OCI-LY1 (cell line): Measurements from ENCODE around the gene ANKS1A.
"Not testable (repeated sequence)": the region's sequence is repeated elsewhere in the genome, so short reads cannot be mapped to it uniquely, and the experiment has no call there.

ENCODE experiments used
- EZH2 ChIP-seq: fragments of 200-600 bp; sonication (generic), shearing (Covaris generic); IDR thresholded peaks from 2 replicates; pipeline ENCODE4 v1.8.0; 2017; ENCODE audit warnings: borderline replicate concordance, mixed run types, mild to moderate bottlenecking, antibody characterized with exemption, low read length, moderate library complexity, mixed read lengths
- TF ChIP-seq, protein P1 (sequence below): fragments of 200-600 bp; sonication (generic), shearing (Covaris generic); IDR thresholded peaks from 2 replicates; pipeline ENCODE4 v1.5.1; 2017; ENCODE audit warnings: mild to moderate bottlenecking, antibody characterized with exemption, low read length, moderate library complexity, mixed read lengths

DNA sequence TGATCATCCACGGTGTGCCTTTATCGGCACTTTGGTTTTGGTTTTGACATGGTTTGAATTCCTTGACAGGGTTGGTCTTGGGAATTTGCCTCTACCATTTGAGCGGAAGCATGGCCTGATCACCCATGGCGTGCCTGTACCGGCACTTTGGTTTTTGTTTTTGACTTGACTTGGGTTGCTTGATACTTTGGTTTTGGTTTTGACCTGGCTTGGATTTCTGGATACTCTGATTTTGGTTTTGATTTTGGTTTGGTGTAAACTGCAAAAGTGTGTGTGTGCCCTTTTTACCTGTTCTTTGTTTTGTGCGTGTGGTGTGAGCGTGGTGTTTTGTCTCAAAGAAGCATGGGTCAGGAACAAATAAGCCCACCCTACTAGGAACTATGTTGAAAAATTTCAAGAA, 110.1 kb downstream of the ANKS1A start:
- TF ChIP-seq, protein P1, sequence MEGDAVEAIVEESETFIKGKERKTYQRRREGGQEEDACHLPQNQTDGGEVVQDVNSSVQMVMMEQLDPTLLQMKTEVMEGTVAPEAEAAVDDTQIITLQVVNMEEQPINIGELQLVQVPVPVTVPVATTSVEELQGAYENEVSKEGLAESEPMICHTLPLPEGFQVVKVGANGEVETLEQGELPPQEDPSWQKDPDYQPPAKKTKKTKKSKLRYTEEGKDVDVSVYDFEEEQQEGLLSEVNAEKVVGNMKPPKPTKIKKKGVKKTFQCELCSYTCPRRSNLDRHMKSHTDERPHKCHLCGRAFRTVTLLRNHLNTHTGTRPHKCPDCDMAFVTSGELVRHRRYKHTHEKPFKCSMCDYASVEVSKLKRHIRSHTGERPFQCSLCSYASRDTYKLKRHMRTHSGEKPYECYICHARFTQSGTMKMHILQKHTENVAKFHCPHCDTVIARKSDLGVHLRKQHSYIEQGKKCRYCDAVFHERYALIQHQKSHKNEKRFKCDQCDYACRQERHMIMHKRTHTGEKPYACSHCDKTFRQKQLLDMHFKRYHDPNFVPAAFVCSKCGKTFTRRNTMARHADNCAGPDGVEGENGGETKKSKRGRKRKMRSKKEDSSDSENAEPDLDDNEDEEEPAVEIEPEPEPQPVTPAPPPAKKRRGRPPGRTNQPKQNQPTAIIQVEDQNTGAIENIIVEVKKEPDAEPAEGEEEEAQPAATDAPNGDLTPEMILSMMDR, result not testable (repeated sequence)
- TF ChIP-seq EZH2, result not testable (repeated sequence)
